ENCODE results near the gene ADGRA1.

The ADGRA1 gene

GRCh38 chr10:133055470-133055869, 32.3 kb upstream of the ADGRA1 start:
- TF ChIP-seq, protein P1, sequence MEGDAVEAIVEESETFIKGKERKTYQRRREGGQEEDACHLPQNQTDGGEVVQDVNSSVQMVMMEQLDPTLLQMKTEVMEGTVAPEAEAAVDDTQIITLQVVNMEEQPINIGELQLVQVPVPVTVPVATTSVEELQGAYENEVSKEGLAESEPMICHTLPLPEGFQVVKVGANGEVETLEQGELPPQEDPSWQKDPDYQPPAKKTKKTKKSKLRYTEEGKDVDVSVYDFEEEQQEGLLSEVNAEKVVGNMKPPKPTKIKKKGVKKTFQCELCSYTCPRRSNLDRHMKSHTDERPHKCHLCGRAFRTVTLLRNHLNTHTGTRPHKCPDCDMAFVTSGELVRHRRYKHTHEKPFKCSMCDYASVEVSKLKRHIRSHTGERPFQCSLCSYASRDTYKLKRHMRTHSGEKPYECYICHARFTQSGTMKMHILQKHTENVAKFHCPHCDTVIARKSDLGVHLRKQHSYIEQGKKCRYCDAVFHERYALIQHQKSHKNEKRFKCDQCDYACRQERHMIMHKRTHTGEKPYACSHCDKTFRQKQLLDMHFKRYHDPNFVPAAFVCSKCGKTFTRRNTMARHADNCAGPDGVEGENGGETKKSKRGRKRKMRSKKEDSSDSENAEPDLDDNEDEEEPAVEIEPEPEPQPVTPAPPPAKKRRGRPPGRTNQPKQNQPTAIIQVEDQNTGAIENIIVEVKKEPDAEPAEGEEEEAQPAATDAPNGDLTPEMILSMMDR (conservative IDR thresholded peaks at IDR 0.05; ENCODE audit: low read length) = no peak
- Histone ChIP-seq H3K9me2 (replicated peaks; ENCODE audit: low read depth, low read length) (no peaks in the 10 kb centered on the region), H3K9me3 (ENCODE audit: insufficient read depth, low read depth, low read length) (peaks cover 5% of the 10 kb centered on the region; the same call in 1 of the 2 replicates), H3K4me2 (ENCODE audit: low read depth, low read length, poor library complexity, severe bottlenecking) (no peak overlapping the region), H3K4me1 (ENCODE audit: insufficient read depth, low read length, poor library complexity, severe bottlenecking) (peaks cover 3% of the 10 kb centered on the region), H3K9ac (ENCODE audit: low read depth, low read length, poor library complexity, severe bottlenecking) (no peak overlapping the region), H2AFZ (ENCODE audit: low read length) (no peak overlapping the region), H3F3A (ENCODE audit: low read depth) (no peaks in the 10 kb centered on the region), H4K20me1 (ENCODE audit: insufficient read depth, low read length, poor library complexity, severe bottlenecking) (no peaks in the 10 kb centered on the region), H3K79me2 (ENCODE audit: insufficient read depth, low read length) (no peaks in the 10 kb centered on the region), H3K27me3 (ENCODE audit: insufficient read depth, low read length, poor library complexity, severe bottlenecking) (no peaks in the 10 kb centered on the region), H3K4me3 (ENCODE audit: low read length, poor library complexity, severe bottlenecking) (no peak overlapping the region), H3K36me3 (ENCODE audit: insufficient read depth, low read length) (no peaks in the 10 kb centered on the region)

DNA sequence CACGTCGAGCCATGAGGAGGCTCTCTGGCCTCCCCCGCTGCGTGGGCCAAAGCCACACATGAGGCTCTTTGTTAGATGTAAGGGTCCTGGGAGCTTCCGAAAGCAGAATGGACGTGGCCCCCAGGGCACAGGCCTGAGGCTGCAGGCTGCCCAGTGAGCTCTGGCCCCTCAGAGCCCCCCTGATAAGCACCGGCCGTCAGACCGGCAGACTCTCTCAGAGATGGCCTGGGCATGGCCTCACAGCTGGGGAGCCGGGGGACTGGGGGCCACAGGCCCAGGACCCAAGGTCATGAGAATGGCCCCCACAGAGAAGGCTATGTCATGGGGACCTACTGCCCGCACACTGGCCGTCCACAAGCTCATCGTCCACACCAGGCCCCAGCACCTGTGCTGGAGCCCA, 31.7 kb upstream of the ADGRA1 start:
- H4K20me1 ChIP-seq (ENCODE audit: insufficient read depth, low read length, poor library complexity, severe bottlenecking) = no peaks in the 10 kb centered on the region
- H3K36me3 ChIP-seq (ENCODE audit: insufficient read depth, low read length) = no peaks in the 10 kb centered on the region
- H3K4me1 ChIP-seq (ENCODE audit: insufficient read depth, low read length, poor library complexity, severe bottlenecking) = peaks cover 3% of the 10 kb centered on the region
- no peaks in the 10 kb centered on the region for H3K9me2 ChIP-seq (replicated peaks; ENCODE audit: low read depth, low read length)
- no peak overlapping the region for H3K4me2 ChIP-seq (ENCODE audit: low read depth, low read length, poor library complexity, severe bottlenecking)
- H3K4me3 ChIP-seq (ENCODE audit: low read length, poor library complexity, severe bottlenecking) = no peak overlapping the region
- no peaks in the 10 kb centered on the region for H3K27me3 ChIP-seq (ENCODE audit: insufficient read depth, low read length, poor library complexity, severe bottlenecking)
- no peak overlapping the region for H2AFZ ChIP-seq (ENCODE audit: low read length)
- no peak overlapping the region for H3K9ac ChIP-seq (ENCODE audit: low read depth, low read length, poor library complexity, severe bottlenecking)
- no peaks in the 10 kb centered on the region for H3F3A ChIP-seq (ENCODE audit: low read depth)
- no peaks in the 10 kb centered on the region for H3K79me2 ChIP-seq (ENCODE audit: insufficient read depth, low read length)
- TF ChIP-seq, protein P1 (conservative IDR thresholded peaks at IDR 0.05; ENCODE audit: low read length) = no peak
- TF ChIP-seq EZH2phosphoT487 (IDR thresholded peaks at IDR 0.05; ENCODE audit: borderline replicate concordance) = no peak
- H3K9me3 ChIP-seq (ENCODE audit: insufficient read depth, low read depth, low read length) = peaks cover 5% of the 10 kb centered on the region; the same call in 1 of the 2 replicates

DNA sequence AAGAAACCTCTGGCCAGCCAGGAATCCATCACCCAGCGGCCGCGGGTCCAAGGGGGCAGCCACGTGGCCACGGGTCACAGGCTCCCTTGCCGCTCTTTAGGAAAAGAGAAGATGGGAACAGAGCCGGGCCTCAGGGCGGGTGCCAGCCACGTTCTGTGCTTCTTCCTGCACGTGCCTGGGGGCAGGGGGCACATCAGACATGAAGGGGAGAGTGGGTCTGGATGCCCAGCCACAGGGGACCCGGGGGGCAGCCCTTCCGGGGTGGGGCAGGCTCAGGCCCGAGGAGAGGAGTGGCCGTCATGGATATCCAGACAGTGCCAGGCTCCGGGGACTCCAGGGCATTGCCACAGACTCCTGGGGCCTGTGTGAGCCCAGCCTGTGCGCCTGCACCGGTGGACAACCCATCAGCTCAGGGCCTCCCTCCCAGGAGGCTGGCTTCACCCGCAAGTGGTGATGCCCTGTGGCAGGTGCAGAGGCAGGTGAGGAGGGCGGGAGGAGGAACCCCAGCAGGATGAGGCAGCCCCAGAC, 31.0 kb upstream of the ADGRA1 start:
- no peaks in the 10 kb centered on the region for H3K9me2 ChIP-seq (replicated peaks; ENCODE audit: low read depth, low read length)
- H3K9ac ChIP-seq (ENCODE audit: low read depth, low read length, poor library complexity, severe bottlenecking) = no peak overlapping the region
- no peak overlapping the region for H3K4me2 ChIP-seq (ENCODE audit: low read depth, low read length, poor library complexity, severe bottlenecking)
- TF ChIP-seq, protein P1 (conservative IDR thresholded peaks at IDR 0.05; ENCODE audit: low read length) = no peak
- TF ChIP-seq EZH2phosphoT487 (IDR thresholded peaks at IDR 0.05; ENCODE audit: borderline replicate concordance) = no peak
- H4K20me1 ChIP-seq (ENCODE audit: insufficient read depth, low read length, poor library complexity, severe bottlenecking) = no peaks in the 10 kb centered on the region
- no peak overlapping the region for H3K4me3 ChIP-seq (ENCODE audit: low read length, poor library complexity, severe bottlenecking)
- H3F3A ChIP-seq (ENCODE audit: low read depth) = no peaks in the 10 kb centered on the region
- no peaks in the 10 kb centered on the region for H3K79me2 ChIP-seq (ENCODE audit: insufficient read depth, low read length)
- no peaks in the 10 kb centered on the region for H3K27me3 ChIP-seq (ENCODE audit: insufficient read depth, low read length, poor library complexity, severe bottlenecking)
- H2AFZ ChIP-seq (ENCODE audit: low read length) = no peak overlapping the region
- peaks cover 3% of the 10 kb centered on the region for H3K4me1 ChIP-seq (ENCODE audit: insufficient read depth, low read length, poor library complexity, severe bottlenecking)
- no peaks in the 10 kb centered on the region for H3K36me3 ChIP-seq (ENCODE audit: insufficient read depth, low read length)
- H3K9me3 ChIP-seq (ENCODE audit: insufficient read depth, low read depth, low read length) = peaks cover 5% of the 10 kb centered on the region; the same call in 1 of the 2 replicates
